Breast epithelium (tissue), 4 donors: ENCODE results near the gene SYNGR1. TPM values are rescaled to one million over a fixed set of nuclear protein-coding genes. Genes with fewer than 3 reads are reported as not detected.

ENCODE experiments used
- DNase-seq, 2 donors: peaks; one replicate each; pipeline ENCODE4 v3.0.0-alpha.2; 2019; ENCODE audit warnings: low spot score in 2 of 2
- H3K27ac ChIP-seq, 2 donors: fragments of 200-600 bp; sonication (generic) in 1 of 2; one replicate each; pipeline ENCODE4 v1.5.1; 2016 to 2019; ENCODE audit warnings: mild to moderate bottlenecking in 1 of 2
- H3K27me3 ChIP-seq, 2 donors: fragments of 200-600 bp; sonication (generic) in 1 of 2; one replicate each; pipeline versions ENCODE4 v1.5.1 to v1.6.0; 2017 to 2019; ENCODE audit warnings: control low read depth in 1 of 2, mild to moderate bottlenecking in 1 of 2
- H3K36me3 ChIP-seq: fragments of 200-600 bp; one replicate; pipeline ENCODE4 v1.5.1; 2019
- H3K4me1 ChIP-seq, 2 donors: fragments of 200-600 bp; sonication (generic); one replicate each; pipeline ENCODE4 v1.5.1; 2016 to 2019; ENCODE audit warnings: control low read depth in 1 of 2
- H3K4me3 ChIP-seq, 3 donors: fragments of 200-600 bp; sonication (generic); 1 replicate in 2 of 3; 2 replicates in 1 of 3; pipeline ENCODE4 v1.5.1; 2016 to 2019; ENCODE audit warnings: mild to moderate bottlenecking in 3 of 3, moderate library complexity in 2 of 3
- H3K9me3 ChIP-seq, 2 donors: fragments of 200-600 bp; sonication (generic) in 1 of 2; one replicate each; pipeline ENCODE4 v1.5.1; 2016 to 2019; ENCODE audit warnings: control low read depth in 1 of 2
- CTCF ChIP-seq, 3 donors: fragments of 450-650 bp; IDR thresholded peaks; one replicate each; pipeline ENCODE4 v1.5.1; 2016 to 2017; ENCODE audit warnings: antibody characterized with exemption in 3 of 3, mild to moderate bottlenecking in 3 of 3, moderate library complexity in 3 of 3
- POLR2A ChIP-seq: fragments of 450-650 bp; IDR thresholded peaks from one replicate; pipeline ENCODE4 v1.6.1; 2016; ENCODE audit warnings: antibody characterized with exemption, mild to moderate bottlenecking, moderate library complexity
- POLR2AphosphoS5 ChIP-seq, 3 donors: sonication (generic); formaldehyde crosslinking; IDR thresholded peaks; one replicate each; pipeline ENCODE4 v1.6.1; 2017; ENCODE audit warnings: antibody characterized with exemption in 3 of 3
- intact Hi-C: fragments of 100-400 bp; cut with DNase I; formaldehyde crosslinking; loops from one replicate; pipeline ENCODE4 v1.15.1; 2023; ENCODE audit warnings: low total_unique reads
- total RNA-seq, 3 donors: library from RNA; depleted of rRNA; stranded (reverse); fragments of >200 nt; gene quantifications; one replicate each; pipeline ENCODE4 v1.1.0, GENCODE V29; 2016

The SYNGR1 gene, protein sequence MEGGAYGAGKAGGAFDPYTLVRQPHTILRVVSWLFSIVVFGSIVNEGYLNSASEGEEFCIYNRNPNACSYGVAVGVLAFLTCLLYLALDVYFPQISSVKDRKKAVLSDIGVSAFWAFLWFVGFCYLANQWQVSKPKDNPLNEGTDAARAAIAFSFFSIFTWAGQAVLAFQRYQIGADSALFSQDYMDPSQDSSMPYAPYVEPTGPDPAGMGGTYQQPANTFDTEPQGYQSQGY
- 10 to 100 TPM in 2 of 3 donors, 1 to 10 TPM in 1; 6.9 to 22.3 (median 20.5) TPM for total RNA-seq

GRCh38 chr22:39349967-39350726 is at the start of gene SYNGR1:
TSS of gene SYNGR1 (plus strand) at chr22:39349991. CDS start at chr22:39350011, 20 bp downstream.
- peak within 1 kb of the TSS; percentile 86 to 91 for H3K27ac ChIP-seq
- H3K9me3 ChIP-seq, result no peaks in the 10 kb centered on the region
- H3K4me3 ChIP-seq, result peak within 1 kb of the TSS; percentile 54 to 99 (median 81)
- intact Hi-C loops, result no loop called here
- no peaks in the 10 kb centered on the region for H3K27me3 ChIP-seq
- no peaks in the 10 kb centered on the region for H3K36me3 ChIP-seq
- no peak for DNase-seq
- TF ChIP-seq CTCF (IDR thresholded peaks at IDR 0.05) (no peak), POLR2AphosphoS5 (IDR thresholded peaks at IDR 0.05) (no peak), POLR2A (no peak)
- peaks cover 6 to 22% of the 10 kb centered on the region in 2 donors for H3K4me1 ChIP-seq

DNA sequence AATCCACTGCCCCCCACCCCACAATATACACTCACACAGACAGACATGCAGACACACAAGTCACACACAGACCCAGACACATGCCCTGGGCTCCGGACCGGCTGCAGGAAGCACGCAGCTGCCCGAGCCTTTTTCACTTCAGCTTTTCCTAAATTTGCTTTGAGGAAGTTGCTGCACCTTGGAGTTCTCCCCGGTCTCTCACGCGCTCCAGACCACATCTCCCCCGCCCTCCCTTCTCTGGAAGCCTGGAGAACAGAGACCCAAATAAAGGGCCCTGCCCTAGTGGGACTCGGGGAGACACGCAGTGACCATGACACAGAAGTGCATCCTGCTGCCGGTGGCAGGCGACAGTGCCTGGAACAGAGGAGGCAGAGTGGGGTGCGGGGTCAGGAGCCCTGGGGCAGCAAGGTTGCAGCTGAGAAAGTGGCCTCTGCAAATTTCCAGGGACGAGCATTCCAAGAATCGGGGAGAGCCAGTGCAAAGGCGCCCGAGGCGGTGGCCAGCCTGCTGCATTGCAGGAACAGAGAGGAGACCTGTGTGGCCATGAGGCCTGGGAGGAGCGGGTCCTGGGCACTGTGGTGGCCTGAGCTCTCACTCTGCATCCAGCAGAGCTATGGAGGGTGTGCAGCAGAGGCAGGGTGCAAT is 49.5 kb upstream of the SYNGR1 start:
- peak overlapping the region in 1 of 3 donors; percentile 45 for H3K4me3 ChIP-seq
- H3K9me3 ChIP-seq, result no peaks in the 10 kb centered on the region
- DNase-seq, result peak in 1 of 2 donors; percentile 79
- peaks cover 7 to 31% of the 10 kb centered on the region in 2 donors for H3K4me1 ChIP-seq
- H3K27me3 ChIP-seq, result no peaks in the 10 kb centered on the region
- intact Hi-C loops, result no loop called here
- no peaks in the 10 kb centered on the region for H3K36me3 ChIP-seq
- H3K27ac ChIP-seq, result peak overlapping the region; percentile 76 to 91
- no peak for TF ChIP-seq POLR2A
- peak in 1 of 3 donors; percentile 21 for TF ChIP-seq POLR2AphosphoS5 (IDR thresholded peaks at IDR 0.05)

- Histone ChIP-seq H3K27me3 (no peaks in the 10 kb centered on the region), H3K27ac (peak overlapping the region in 1 of 2 donors; percentile 10), H3K4me1 (peaks cover 7 to 31% of the 10 kb centered on the region in 2 donors), H3K36me3 (no peaks in the 10 kb centered on the region), H3K9me3 (no peaks in the 10 kb centered on the region), H3K4me3 (no peak overlapping the region)
- DNase-seq, result no peak
- intact Hi-C loops, result no loop called here
- no peak for TF ChIP-seq POLR2A
- TF ChIP-seq CTCF (IDR thresholded peaks at IDR 0.05), result no peak
- TF ChIP-seq POLR2AphosphoS5 (IDR thresholded peaks at IDR 0.05), result no peak
Measured at GRCh38 chr22:39301108-39301507, 48.7 kb upstream of the SYNGR1 start.

- no peak for TF ChIP-seq POLR2AphosphoS5 (IDR thresholded peaks at IDR 0.05)
- TF ChIP-seq POLR2A, result no peak
- no peak for TF ChIP-seq CTCF (IDR thresholded peaks at IDR 0.05)
- peaks cover 7 to 27% of the 10 kb centered on the region in 2 donors for H3K4me1 ChIP-seq
- H3K4me3 ChIP-seq, result no peak overlapping the region
- no peaks in the 10 kb centered on the region for H3K27me3 ChIP-seq
- H3K36me3 ChIP-seq, result no peaks in the 10 kb centered on the region
- no peak for DNase-seq
- H3K27ac ChIP-seq, result no peak overlapping the region
- no peaks in the 10 kb centered on the region for H3K9me3 ChIP-seq
- intact Hi-C loops, result no loop called here
Measured at GRCh38 chr22:39301926-39302325, 47.9 kb upstream of the SYNGR1 start.

DNA sequence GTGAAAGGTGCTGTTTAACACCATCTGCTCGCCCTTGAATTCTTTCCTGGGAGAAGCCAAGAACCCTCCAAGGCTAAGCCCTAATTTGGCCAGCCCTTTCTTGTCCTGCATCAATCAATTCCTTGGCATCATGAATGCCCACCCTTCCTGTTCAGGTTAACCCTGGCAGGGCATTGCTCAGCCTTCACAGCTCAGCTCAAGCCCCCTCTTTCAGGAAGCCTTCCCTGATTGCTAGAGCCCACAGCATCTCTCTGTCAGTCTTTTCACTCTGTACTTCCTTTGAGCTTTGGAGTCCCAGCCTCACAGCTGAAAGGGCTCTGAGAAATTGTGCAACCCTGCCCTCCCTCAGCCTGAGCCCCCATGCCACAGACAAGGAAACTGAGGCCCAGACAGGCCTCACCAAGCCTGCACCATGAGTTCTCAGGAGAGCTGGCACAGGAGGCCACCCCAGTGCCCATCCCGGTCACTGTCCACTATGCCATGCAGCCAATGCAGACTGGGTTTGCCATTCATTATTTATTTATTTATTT is 47.3 kb upstream of the SYNGR1 start:
- Histone ChIP-seq H3K4me1 (peaks cover 7 to 21% of the 10 kb centered on the region in 2 donors), H3K9me3 (no peaks in the 10 kb centered on the region), H3K4me3 (no peak overlapping the region), H3K27ac (no peak overlapping the region), H3K36me3 (no peaks in the 10 kb centered on the region), H3K27me3 (no peaks in the 10 kb centered on the region)
- no peak for DNase-seq
- TF ChIP-seq CTCF (IDR thresholded peaks at IDR 0.05), result no peak
- TF ChIP-seq POLR2A, result no peak
- no peak for TF ChIP-seq POLR2AphosphoS5 (IDR thresholded peaks at IDR 0.05)
- intact Hi-C loops, result no loop called here
